ENCODE data around the gene CSNK1G3. TPM values are rescaled to one million over a fixed set of nuclear protein-coding genes. Genes with fewer than 3 reads are reported as not detected.

CSNK1G3 gene
- total RNA-seq, 2 experiments from 2014 or later = 87.2 to 92.3 TPM

GRCh38 chr5:123511290-123511647 lies 708 bp upstream of the CSNK1G3 start:
- ChIA-PET POLR2A (interaction anchor here (0.7 to 6.4 kb wide), 8 partner anchors 13 to 737 kb away, joined by 3 to 181 read pairs (median 3); partner anchors contain the start of genes CEP120 and SNX2), CTCF (interaction anchor here (3.5 kb wide), 1 partner anchor 88 kb away, joined by 29 read pairs; the partner anchor contains the start of gene CEP120)
- no peak for DNase-seq
- H3K4me1 ChIP-seq (ENCODE audit: insufficient read depth, low read length) = peaks cover 10% of the 10 kb centered on the region
- H3K36me3 ChIP-seq (ENCODE audit: insufficient read depth, low read length) = no peaks in the 10 kb centered on the region
- Mint-ChIP-seq H3K27me3 (no peaks in the 10 kb centered on the region), H3K4me3 (peak overlapping the region; percentile 96), H3K4me1 (ENCODE audit: low read depth) (peaks cover 42% of the 10 kb centered on the region), H3K36me3 (ENCODE audit: low read depth) (peaks cover 6% of the 10 kb centered on the region), H3K9me3 (no peaks in the 10 kb centered on the region), H3K27ac (peak overlapping the region; percentile 95)
- no peak for ATAC-seq (ENCODE audit: poor library complexity)
- no peaks in the 10 kb centered on the region for H3K9me3 ChIP-seq (ENCODE audit: control insufficient read depth in 1 of 2, insufficient read depth in 1 of 2, low read length in 2 of 2)
- intact Hi-C loops (cut with DNase I, micrococcal nuclease) = loop anchor here in 1 of 2 experiments (2.0 to 5.0 kb wide), 2 partner anchors 84 to 739 kb away; no protein-coding TSS in a partner anchor
- H3K4me3 ChIP-seq (ENCODE audit: low read length) = peak overlapping the region; percentile 83
- no peaks in the 10 kb centered on the region for H3K27me3 ChIP-seq (ENCODE audit: control insufficient read depth in 1 of 2, insufficient read depth in 2 of 2, low read length in 2 of 2)
- TF ChIP-seq CTCF (IDR thresholded peaks at IDR 0.05) = no peak
- peak overlapping the region in 1 of 2 donors; percentile 63 for H3K27ac ChIP-seq (ENCODE audit: low read depth in 1 of 2, low read length in 2 of 2)

- peak; percentile 0 to 57 (median 13) for DNase-seq
- peaks cover 51% of the 10 kb centered on the region for H3K4me1 Mint-ChIP-seq (ENCODE audit: low read depth)
- H3K4me3 Mint-ChIP-seq = peak overlapping the region; percentile 86
- no peaks in the 10 kb centered on the region for H3K27me3 ChIP-seq (ENCODE audit: control insufficient read depth in 1 of 2, insufficient read depth in 2 of 2, low read length in 2 of 2)
- peak overlapping the region; percentile 71 for H3K4me3 ChIP-seq (ENCODE audit: low read length)
- TF ChIP-seq CTCF (IDR thresholded peaks at IDR 0.05) = no peak
- ChIA-PET POLR2A (interaction anchor here (0.6 to 6.4 kb wide), 8 partner anchors 10 to 738 kb away, joined by 3 to 181 read pairs (median 3); partner anchors contain the start of genes CEP120 and SNX2), CTCF (interaction anchor here (1.0 to 3.5 kb wide), 2 partner anchors 89 to 90 kb away, joined by 8 to 29 read pairs; partner anchors contain the start of gene CEP120)
- H3K36me3 Mint-ChIP-seq (ENCODE audit: low read depth) = peaks cover 6% of the 10 kb centered on the region
- H3K9me3 Mint-ChIP-seq = no peaks in the 10 kb centered on the region
- peaks cover 10% of the 10 kb centered on the region for H3K4me1 ChIP-seq (ENCODE audit: insufficient read depth, low read length)
- peak overlapping the region; percentile 81 for H3K27ac Mint-ChIP-seq
- no peaks in the 10 kb centered on the region for H3K36me3 ChIP-seq (ENCODE audit: insufficient read depth, low read length)
- no peaks in the 10 kb centered on the region for H3K9me3 ChIP-seq (ENCODE audit: control insufficient read depth in 1 of 2, insufficient read depth in 1 of 2, low read length in 2 of 2)
- no peak overlapping the region for H3K27ac ChIP-seq (ENCODE audit: low read depth in 1 of 2, low read length in 2 of 2)
- no peaks in the 10 kb centered on the region for H3K27me3 Mint-ChIP-seq
- intact Hi-C loops (cut with DNase I, micrococcal nuclease) = loop anchor here (1.0 to 5.0 kb wide), 3 partner anchors 36 to 741 kb away; partner anchors contain the start of gene CEP120 (in 1 of the 2)
- no peak for ATAC-seq (ENCODE audit: poor library complexity)
These were observed 859 bp downstream of the CSNK1G3 start for GRCh38 chr5:123512611-123513461.

- intact Hi-C loops (cut with DNase I, micrococcal nuclease) = loop anchor here in 1 of 2 experiments (5.0 kb wide), 1 partner anchor 742 kb away; no protein-coding TSS in a partner anchor
- ChIA-PET POLR2A (interaction anchor here (6.4 kb wide), 1 partner anchor 91 kb away, joined by 181 read pairs; the partner anchor contains the start of gene CEP120), CTCF (interaction anchor here (1.6 to 1.8 kb wide), 2 partner anchors 27 to 91 kb away, joined by 5 to 6 read pairs; partner anchors contain the start of gene CEP120)
- Histone ChIP-seq H3K36me3 (ENCODE audit: insufficient read depth, low read length) (no peaks in the 10 kb centered on the region), H3K4me1 (ENCODE audit: insufficient read depth, low read length) (peaks cover 14% of the 10 kb centered on the region), H3K9me3 (ENCODE audit: control insufficient read depth in 1 of 2, insufficient read depth in 1 of 2, low read length in 2 of 2) (no peaks in the 10 kb centered on the region), H3K4me3 (ENCODE audit: low read length) (no peak overlapping the region), H3K27ac (ENCODE audit: low read depth in 1 of 2, low read length in 2 of 2) (no peak overlapping the region), H3K27me3 (ENCODE audit: control insufficient read depth in 1 of 2, insufficient read depth in 2 of 2, low read length in 2 of 2) (no peaks in the 10 kb centered on the region)
- peak overlapping the region; percentile 28 for H3K27ac Mint-ChIP-seq
- peaks cover 6% of the 10 kb centered on the region for H3K36me3 Mint-ChIP-seq (ENCODE audit: low read depth)
- peaks cover 66% of the 10 kb centered on the region for H3K4me1 Mint-ChIP-seq (ENCODE audit: low read depth)
- no peaks in the 10 kb centered on the region for H3K9me3 Mint-ChIP-seq
- TF ChIP-seq CTCF (IDR thresholded peaks at IDR 0.05) = no peak
- DNase-seq (no peak), ATAC-seq (ENCODE audit: poor library complexity) (no peak)
- H3K27me3 Mint-ChIP-seq = no peaks in the 10 kb centered on the region
- peak overlapping the region; percentile 26 for H3K4me3 Mint-ChIP-seq
These were observed 2.8 kb downstream of the CSNK1G3 start for GRCh38 chr5:123514615-123515355.

Measured in CD4-positive, alpha-beta T cell (primary cell).